Parathyroid adenoma (tissue), 2 donors: ENCODE measurements around the gene GRIN2A.

Source experiments
- H2AFZ ChIP-seq: fragments of 300-600 bp; sonication (generic); one replicate; pipeline ENCODE4 v1.7.0; 2017; ENCODE audit warnings: antibody characterized with exemption, mild to moderate bottlenecking
- H3K27ac ChIP-seq: fragments of 300-600 bp; sonication (generic); one replicate; pipeline ENCODE4 v1.7.0; 2017
- H3K27me3 ChIP-seq: fragments of 300-600 bp; sonication (generic); one replicate; pipeline ENCODE4 v1.7.0; 2017; ENCODE audit warnings: low read length; ENCODE audit not compliant: control insufficient read depth, insufficient read depth
- H3K36me3 ChIP-seq: fragments of 300-600 bp; sonication (generic); one replicate; pipeline ENCODE4 v1.7.0; 2017; ENCODE audit warnings: low read length; ENCODE audit not compliant: control insufficient read depth, insufficient read depth
- H3K4me1 ChIP-seq: fragments of 300-600 bp; sonication (generic); one replicate; pipeline ENCODE4 v1.7.0; 2017; ENCODE audit warnings: control low read depth
- H3K4me2 ChIP-seq: fragments of 300-600 bp; sonication (generic); one replicate; pipeline ENCODE4 v1.7.0; 2017; ENCODE audit warnings: low read length
- H3K4me3 ChIP-seq: fragments of 300-600 bp; sonication (generic); one replicate; pipeline ENCODE4 v1.7.0; 2017; ENCODE audit warnings: low read depth, low read length
- H3K79me2 ChIP-seq: fragments of 300-600 bp; sonication (generic); one replicate; pipeline ENCODE4 v1.7.0; 2017; ENCODE audit warnings: control low read depth
- H3K9ac ChIP-seq: fragments of 300-600 bp; sonication (generic); one replicate; pipeline ENCODE4 v1.7.0; 2017; ENCODE audit warnings: mild to moderate bottlenecking
- H3K9me3 ChIP-seq: fragments of 300-600 bp; sonication (generic); one replicate; pipeline ENCODE4 v1.7.0; 2017; ENCODE audit warnings: low read length; ENCODE audit not compliant: control insufficient read depth
- TF ChIP-seq, protein P1 (sequence below): fragments of 300-600 bp; sonication (generic); IDR thresholded peaks from one replicate; pipeline ENCODE4 v1.7.0; 2017; ENCODE audit warnings: antibody characterized with exemption, mild to moderate bottlenecking
- donor health status: primary hyperparathyroidism.

Gene GRIN2A

DNA sequence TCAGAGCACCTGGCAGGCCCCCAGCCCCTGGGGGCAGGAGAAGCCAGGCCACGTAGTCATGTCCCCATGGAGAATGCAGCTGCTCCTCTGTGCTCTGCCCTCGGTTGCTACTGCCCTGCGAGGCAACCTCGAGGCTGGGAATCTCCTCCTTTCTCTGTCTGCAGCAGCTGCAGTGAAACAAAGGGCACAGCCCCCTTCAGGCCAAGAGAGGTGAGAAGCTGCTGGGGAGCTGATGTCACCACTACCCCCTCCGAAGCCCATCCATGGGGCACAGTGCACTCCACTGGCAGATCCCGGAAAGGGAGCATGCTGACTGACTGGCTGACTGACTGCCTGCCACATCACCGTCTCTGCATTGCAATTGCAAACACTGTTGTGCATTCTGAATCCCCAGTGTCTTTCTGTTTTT is 103.7 kb downstream of the GRIN2A start:
- no peak overlapping the region for H3K27ac ChIP-seq
- no peaks in the 10 kb centered on the region for H3K9me3 ChIP-seq
- TF ChIP-seq, protein P1, sequence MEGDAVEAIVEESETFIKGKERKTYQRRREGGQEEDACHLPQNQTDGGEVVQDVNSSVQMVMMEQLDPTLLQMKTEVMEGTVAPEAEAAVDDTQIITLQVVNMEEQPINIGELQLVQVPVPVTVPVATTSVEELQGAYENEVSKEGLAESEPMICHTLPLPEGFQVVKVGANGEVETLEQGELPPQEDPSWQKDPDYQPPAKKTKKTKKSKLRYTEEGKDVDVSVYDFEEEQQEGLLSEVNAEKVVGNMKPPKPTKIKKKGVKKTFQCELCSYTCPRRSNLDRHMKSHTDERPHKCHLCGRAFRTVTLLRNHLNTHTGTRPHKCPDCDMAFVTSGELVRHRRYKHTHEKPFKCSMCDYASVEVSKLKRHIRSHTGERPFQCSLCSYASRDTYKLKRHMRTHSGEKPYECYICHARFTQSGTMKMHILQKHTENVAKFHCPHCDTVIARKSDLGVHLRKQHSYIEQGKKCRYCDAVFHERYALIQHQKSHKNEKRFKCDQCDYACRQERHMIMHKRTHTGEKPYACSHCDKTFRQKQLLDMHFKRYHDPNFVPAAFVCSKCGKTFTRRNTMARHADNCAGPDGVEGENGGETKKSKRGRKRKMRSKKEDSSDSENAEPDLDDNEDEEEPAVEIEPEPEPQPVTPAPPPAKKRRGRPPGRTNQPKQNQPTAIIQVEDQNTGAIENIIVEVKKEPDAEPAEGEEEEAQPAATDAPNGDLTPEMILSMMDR: no peak
- no peaks in the 10 kb centered on the region for H3K4me1 ChIP-seq
- H3K9ac ChIP-seq: no peak overlapping the region
- no peaks in the 10 kb centered on the region for H3K36me3 ChIP-seq
- no peaks in the 10 kb centered on the region for H3K79me2 ChIP-seq
- no peak overlapping the region for H3K4me2 ChIP-seq
- H3K27me3 ChIP-seq: no peaks in the 10 kb centered on the region
- no peak overlapping the region for H2AFZ ChIP-seq
- H3K4me3 ChIP-seq: no peak overlapping the region

GRCh38 chr16:10077861-10078260 is 104.4 kb downstream of the GRIN2A start:
- Histone ChIP-seq H3K79me2 (no peaks in the 10 kb centered on the region), H3K27ac (no peak overlapping the region), H2AFZ (no peak overlapping the region), H3K4me2 (no peak overlapping the region), H3K9me3 (no peaks in the 10 kb centered on the region), H3K9ac (no peak overlapping the region), H3K4me3 (no peak overlapping the region), H3K27me3 (no peaks in the 10 kb centered on the region), H3K36me3 (no peaks in the 10 kb centered on the region), H3K4me1 (no peaks in the 10 kb centered on the region)
- TF ChIP-seq, protein P1: no peak

DNA sequence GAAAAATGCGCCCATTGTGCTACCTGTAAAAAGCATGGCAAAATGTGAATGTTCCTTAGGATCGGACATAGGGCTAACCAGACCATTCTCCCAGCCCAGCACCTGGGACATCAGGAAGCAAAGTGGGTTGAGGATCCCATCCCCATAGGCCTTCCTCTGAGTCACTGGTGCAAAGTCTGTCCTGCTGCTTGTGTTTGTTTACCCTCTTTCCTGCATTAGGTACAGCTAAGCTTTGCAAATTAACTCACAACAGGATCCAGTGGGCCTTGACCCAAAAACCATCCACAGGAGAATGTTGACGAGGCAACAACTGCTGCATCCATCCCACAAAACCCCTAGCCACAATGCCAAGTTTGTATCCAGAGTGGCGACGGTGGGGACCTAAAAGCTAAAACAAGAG is 106.2 kb downstream of the GRIN2A start:
- no peaks in the 10 kb centered on the region for H3K27me3 ChIP-seq
- TF ChIP-seq, protein P1: no peak
- no peak overlapping the region for H3K9ac ChIP-seq
- no peak overlapping the region for H3K4me2 ChIP-seq
- no peaks in the 10 kb centered on the region for H3K36me3 ChIP-seq
- H3K4me1 ChIP-seq: no peaks in the 10 kb centered on the region
- no peak overlapping the region for H3K27ac ChIP-seq
- no peaks in the 10 kb centered on the region for H3K79me2 ChIP-seq
- no peak overlapping the region for H3K4me3 ChIP-seq
- H2AFZ ChIP-seq: no peak overlapping the region
- H3K9me3 ChIP-seq: no peaks in the 10 kb centered on the region

DNA sequence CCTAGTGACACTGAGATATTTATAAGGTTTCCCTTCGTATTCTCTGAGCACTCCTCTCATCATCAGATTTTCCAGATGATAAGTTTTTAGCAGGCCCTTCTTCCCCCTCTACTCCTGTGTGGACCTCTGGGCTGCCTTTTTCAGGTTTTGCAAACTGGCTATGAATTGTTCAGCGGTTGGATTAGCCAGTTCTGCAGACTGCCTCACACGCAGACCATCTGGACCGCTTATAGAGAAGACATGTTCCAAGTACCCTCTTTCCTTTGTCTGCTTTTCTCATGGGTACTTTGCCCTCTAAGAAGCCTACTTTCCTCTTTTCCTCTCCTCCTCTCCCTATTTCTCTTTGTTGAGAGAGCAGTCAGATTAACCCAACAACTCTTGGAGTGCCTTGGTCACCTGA is 111.6 kb downstream of the GRIN2A start:
- Histone ChIP-seq H3K4me3 (no peak overlapping the region), H3K27ac (no peak overlapping the region), H3K9ac (no peak overlapping the region), H3K4me1 (no peaks in the 10 kb centered on the region), H3K79me2 (no peaks in the 10 kb centered on the region), H3K9me3 (no peaks in the 10 kb centered on the region), H3K36me3 (no peaks in the 10 kb centered on the region), H3K27me3 (no peaks in the 10 kb centered on the region), H3K4me2 (no peak overlapping the region), H2AFZ (no peak overlapping the region)
- TF ChIP-seq, protein P1: no peak

- Histone ChIP-seq H3K27me3 (no peaks in the 10 kb centered on the region), H3K4me3 (no peak overlapping the region), H3K36me3 (no peaks in the 10 kb centered on the region), H3K27ac (no peak overlapping the region), H3K79me2 (no peaks in the 10 kb centered on the region), H2AFZ (no peak overlapping the region), H3K4me2 (no peak overlapping the region), H3K4me1 (no peaks in the 10 kb centered on the region), H3K9ac (no peak overlapping the region), H3K9me3 (no peaks in the 10 kb centered on the region)
- TF ChIP-seq, protein P1: no peak
These were observed 112.9 kb downstream of the GRIN2A start for GRCh38 chr16:10069374-10069773.
